Spleen (tissue), 11 donors: ENCODE results near the gene G6PC2. TPM values are rescaled to one million over a fixed set of nuclear protein-coding genes. Genes with fewer than 3 reads are reported as not detected.

Source experiments
- DNase-seq: peaks from one replicate; pipeline ENCODE4 v3.0.0-alpha.2; 2020
- H3K27ac ChIP-seq, 8 donors: fragments of 200-600 bp; sonication (generic) in 7 of 8; 1 replicate in 4 of 8; 2 replicates in 4 of 8; pipeline versions ENCODE4 v1.5.0 to v1.8.0; 2016 to 2021; ENCODE audit warnings: inconsistent platforms in 4 of 8, mild to moderate bottlenecking in 4 of 8, moderate library complexity in 1 of 8
- H3K27me3 ChIP-seq, 7 donors: fragments of 200-600 bp; sonication (generic) in 6 of 7; replicated peaks in 1 of 7; 1 replicate in 4 of 7; 2 replicates in 3 of 7; pipeline versions ENCODE4 v1.5.0 to v1.8.0; 2016 to 2021; ENCODE audit warnings: inconsistent platforms in 3 of 7, mild to moderate bottlenecking in 1 of 7
- H3K36me3 ChIP-seq, 6 donors: fragments of 200-600 bp; sonication (generic) in 5 of 6; 1 replicate in 4 of 6; 2 replicates in 2 of 6; pipeline versions ENCODE4 v1.5.0 to v1.8.0; 2016 to 2021; ENCODE audit warnings: inconsistent platforms in 2 of 6
- H3K4me1 ChIP-seq, 6 donors: fragments of 200-600 bp; sonication (generic) in 5 of 6; 1 replicate in 3 of 6; 2 replicates in 3 of 6; pipeline versions ENCODE4 v1.5.0 to v1.8.0; 2016 to 2021; ENCODE audit warnings: inconsistent platforms in 3 of 6
- H3K4me3 ChIP-seq, 8 donors: fragments of 200-600 bp; sonication (generic) in 7 of 8; 1 replicate in 4 of 8; 2 replicates in 4 of 8; pipeline versions ENCODE4 v1.5.0 to v1.8.0; 2016 to 2021; ENCODE audit warnings: inconsistent platforms in 4 of 8, mild to moderate bottlenecking in 4 of 8, moderate library complexity in 2 of 8
- H3K9me3 ChIP-seq, 8 donors: fragments of 200-600 bp; sonication (generic) in 7 of 8; 1 replicate in 4 of 8; 2 replicates in 4 of 8; pipeline versions ENCODE4 v1.5.0 to v1.8.0; 2016 to 2021; ENCODE audit warnings: inconsistent platforms in 4 of 8
- CTCF ChIP-seq, 11 experiments: fragments of 200-600 bp in 7 of 11; fragments of 450-650 bp in 4 of 11; sonication (generic) in 4 of 11; IDR thresholded peaks in 8 of 11; conservative IDR thresholded peaks in 3 of 11; 1 replicate in 7 of 11; 2 replicates in 4 of 11; pipeline versions ENCODE4 v1.4.0 to v1.8.0; 2016 to 2021; ENCODE audit warnings: antibody characterized with exemption in 11 of 11, inconsistent platforms in 4 of 11, mild to moderate bottlenecking in 1 of 11
- POLR2A ChIP-seq, 3 donors: fragments of 450-650 bp; IDR thresholded peaks; one replicate each; pipeline ENCODE4 v1.5.1; 2017; ENCODE audit warnings: antibody characterized with exemption in 3 of 3, mild to moderate bottlenecking in 1 of 3
- POLR2AphosphoS5 ChIP-seq, 3 donors: sonication (generic); formaldehyde crosslinking; IDR thresholded peaks; one replicate each; pipeline ENCODE4 v1.5.1; 2017; ENCODE audit warnings: antibody characterized with exemption in 3 of 3
- WGBS, 5 donors: extraction: QIAGEN DNeasy Blood & Tissue Kit in 3 of 5; methylation state at CpG; one replicate each; pipeline versions ENCODE4 v1.1.5 to v1.1.7; 2013 to 2018; 5-methylcytosine and 5-hydroxymethylcytosine counted together
- intact Hi-C: fragments of 100-400 bp; cut with DNase I; formaldehyde crosslinking; loops from one replicate; pipeline ENCODE4 v1.15.0; 2023; ENCODE audit warnings: low total_unique reads
- polyA plus RNA-seq, 3 donors: library from polyadenylated mRNA; stranded (reverse); fragments of 200-250 nt; gene quantifications; one replicate each; pipeline ENCODE4 v1.2.1, GENCODE V29; 2013
- total RNA-seq, 7 donors: library from RNA; depleted of rRNA in 3 of 7; stranded (reverse); fragments of >200 nt in 3 of 7; fragmentation: NEBNext Ultra II Directional in 4 of 7; extraction: Animal tissue kit (Norgen Biotek cat#: 25700) in 4 of 7; gene quantifications; one replicate each; pipeline versions ENCODE4 v1.1.0 to v1.2.1, GENCODE V29; 2016 to 2021
- donor health status: healthy with polysubstance abuse.
- donor health status: DM: no; HTN: no; CAD: no; lungs with moderate emphysema.
- donor health status: DM: no; HTN: no; CAD: no.
- donor health status: Bipolar disorder and iron deficiency.
- donor health status: healthy.
- donor health status: DM: no; HTN: no; CAD: no.
- donor health status: DM: yes; HTN: yes; CAD: no.

G6PC2 gene
- total and polyA plus RNA-seq, 10 donors, result not detected

- no peak overlapping the region for H3K27ac ChIP-seq
- no peaks in the 10 kb centered on the region for H3K4me1 ChIP-seq
- WGBS, 5 donors, result 89 to 97% (median 94%) methylated on average over 2 of the region's 2 CpGs
- no peaks in the 10 kb centered on the region for H3K36me3 ChIP-seq
- TF ChIP-seq POLR2AphosphoS5 (IDR thresholded peaks at IDR 0.05) (no peak), POLR2A (IDR thresholded peaks at IDR 0.05) (no peak), CTCF (IDR thresholded peaks at IDR 0.05 in 8 of 11, conservative IDR thresholded peaks at IDR 0.05 in 3 of 11) (no peak)
- DNase-seq, result no peak
- no peaks in the 10 kb centered on the region for H3K27me3 ChIP-seq
- H3K9me3 ChIP-seq, result peaks cover 0 to 24% (median 11%) of the 10 kb centered on the region in 8 donors
- no peak overlapping the region for H3K4me3 ChIP-seq
- intact Hi-C loops, result no loop called here
Observed at GRCh38 chr2:168956392-168956791, 55.3 kb downstream of the G6PC2 start.

Other genes starting within 250 kb of the G6PC2 start
- 10 to 100 TPM in 4 of 7 donors, 1 to 10 TPM in 3; 3.7 to 20.3 (median 13.2) TPM for gene NOSTRIN, start 98.7 kb upstream of the G6PC2 start, total RNA-seq
- 10 to 100 TPM in 1 of 3 donors, 1 to 10 TPM in 2; 3.5 to 10.2 (median 9.7) TPM for gene NOSTRIN, start 98.7 kb upstream of the G6PC2 start, polyA plus RNA-seq
- 1 to 10 TPM in 5 of 7 donors, under 1 TPM in 1, not detected in 1; 0.25 to 3.5 (median 2.1) TPM for gene SPC25, start 10.9 kb upstream of the G6PC2 start, total RNA-seq
- gene SPC25, start 10.9 kb upstream of the G6PC2 start, polyA plus RNA-seq, result 1 to 10 TPM in 2 of 3 donors, under 1 TPM in 1; 0.54 to 4.2 (median 2.8) TPM
- gene ABCB11, start 130.0 kb downstream of the G6PC2 start, total RNA-seq, result under 1 TPM in 4 of 7 donors, not detected in 3; 0.10 to 0.32 (median 0.24) TPM
- gene ABCB11, start 130.0 kb downstream of the G6PC2 start, polyA plus RNA-seq, result under 1 TPM; 0.03 to 0.12 (median 0.07) TPM
- gene DHRS9, start 168.3 kb downstream of the G6PC2 start, total RNA-seq, result 10 to 100 TPM in 1 of 7 donors, 1 to 10 TPM in 6; 2.8 to 10.9 (median 6.2) TPM
- 1 to 10 TPM; 2.3 to 7.1 (median 3.9) TPM for gene DHRS9, start 168.3 kb downstream of the G6PC2 start, polyA plus RNA-seq